Measurements from ENCODE around the gene MPIG6B.

- TF ChIP-seq CTCF (IDR thresholded peaks at IDR 0.05) (no peak), POLR2AphosphoS5 (IDR thresholded peaks at IDR 0.05) (no peak), EP300 (IDR thresholded peaks at IDR 0.05) (no peak), POLR2A (IDR thresholded peaks at IDR 0.05) (no peak)
These were observed 2.6 kb downstream of the MPIG6B start for GRCh38 chr6:31725502-31726350.

All from sigmoid colon (tissue), 4 donors.